SK-N-SH (cell line): ENCODE data around the gene ISYNA1. TPM values are rescaled to one million over a fixed set of nuclear protein-coding genes. Genes with fewer than 3 reads are reported as not detected.

Source experiments
- CTCF ChIA-PET: fragments of 300-600, 350-600 bp; formaldehyde crosslinking; extraction: SDS; loops from one replicate; lab custom pipeline; 2021; lab: Yijun Ruan, JAX
- POLR2A ChIA-PET: fragments of 350-600 bp; sonication (Branson Sonifier 250); formaldehyde crosslinking; extraction: SDS; loops from one replicate; lab custom pipeline; 2020; ENCODE audit warnings: antibody characterized with exemption, inconsistent platforms; lab: Yijun Ruan, JAX
- DNase-seq: peaks from one replicate; pipeline ENCODE4 v3.0.0; 2012
- H2AFZ ChIP-seq: fragments of 200-600 bp; sonication (generic); 2 replicates; pipeline ENCODE4 v1.8.1; 2016; ENCODE audit warnings: antibody characterized with exemption, mild to moderate bottlenecking, low read depth
- H3F3A ChIP-seq: fragments of 200-600 bp; sonication (generic); replicated peaks from 2 replicates; pipeline ENCODE3; 2016; ENCODE audit warnings: antibody characterized with exemption, mild to moderate bottlenecking; ENCODE audit not compliant: insufficient read depth
- H3K27ac ChIP-seq, 2 experiments: fragments of 200-500 bp in 1 of 2; fragments of 200-600 bp in 1 of 2; sonication (Bioruptor generic) in 1 of 2; sonication (generic), shearing (Covaris generic) in 1 of 2; 2 replicates each; pipeline versions ENCODE4 v1.5.1 to v1.6.1; 2014 to 2016; ENCODE audit warnings: low read depth in 2 of 2, inconsistent platforms in 1 of 2, low read length in 1 of 2, mild to moderate bottlenecking in 1 of 2, mixed read lengths in 1 of 2
- H3K27me3 ChIP-seq: fragments of 200-600 bp; sonication (generic), shearing (Covaris generic); 2 replicates; pipeline ENCODE4 v1.6.1; 2016; ENCODE audit warnings: mixed run types; ENCODE audit not compliant: insufficient read depth
- H3K36me3 ChIP-seq, 2 experiments: fragments of 200-500 bp in 1 of 2; fragments of 200-600 bp in 1 of 2; sonication (Bioruptor generic) in 1 of 2; sonication (generic) in 1 of 2; replicated peaks in 1 of 2; 2 replicates each; pipeline versions ENCODE3 to v1.5.1; 2014 to 2016; ENCODE audit warnings: low read length in 1 of 2, mild to moderate bottlenecking in 1 of 2; ENCODE audit not compliant: insufficient read depth in 2 of 2, control insufficient read depth in 1 of 2
- H3K4me1 ChIP-seq, 2 experiments: fragments of 200-500 bp in 1 of 2; fragments of 200-600 bp in 1 of 2; sonication (Bioruptor generic) in 1 of 2; sonication (generic), shearing (Covaris generic) in 1 of 2; 2 replicates each; pipeline versions ENCODE4 v1.5.1 to v1.6.1; 2014 to 2016; ENCODE audit warnings: low read depth in 1 of 2, low read length in 1 of 2, mixed run types in 1 of 2; ENCODE audit not compliant: insufficient read depth in 2 of 2, control insufficient read depth in 1 of 2
- H3K4me2 ChIP-seq: fragments of 200-600 bp; sonication (generic), shearing (Covaris generic); 2 replicates; pipeline ENCODE4 v1.6.1; 2017; ENCODE audit warnings: mixed run types
- H3K4me3 ChIP-seq, 2 experiments: fragments of 200-500 bp in 1 of 2; fragments of 200-600 bp in 1 of 2; sonication (Bioruptor generic) in 1 of 2; sonication (generic), shearing (Covaris generic) in 1 of 2; 2 replicates each; pipeline versions ENCODE4 v1.5.1 to v1.8.1; 2014 to 2016; ENCODE audit warnings: low read depth in 2 of 2, inconsistent platforms in 1 of 2, low read length in 1 of 2, mild to moderate bottlenecking in 1 of 2, mixed read lengths in 1 of 2, moderate library complexity in 1 of 2
- H3K79me2 ChIP-seq: fragments of 200-600 bp; sonication (generic); 2 replicates; pipeline ENCODE4 v1.8.1; 2017; ENCODE audit warnings: mild to moderate bottlenecking; ENCODE audit not compliant: insufficient read depth
- H3K9ac ChIP-seq: fragments of 200-600 bp; sonication (generic); 2 replicates; pipeline ENCODE4 v1.6.1; 2017; ENCODE audit warnings: mixed run types
- H3K9me2 ChIP-seq: fragments of 200-600 bp; sonication (generic); 2 replicates; pipeline ENCODE4 v1.6.1; 2017; ENCODE audit warnings: mixed run types
- H3K9me3 ChIP-seq: fragments of 200-600 bp; sonication (generic); 2 replicates; pipeline ENCODE4 v1.6.1; 2017; ENCODE audit warnings: mixed run types, mild to moderate bottlenecking, moderate library complexity
- H4K20me1 ChIP-seq: fragments of 200-600 bp; sonication (generic); 2 replicates; pipeline ENCODE4 v1.6.1; 2017; ENCODE audit warnings: mild to moderate bottlenecking, mixed run types; ENCODE audit not compliant: insufficient read depth
- CHD2 ChIP-seq: fragments of 150-350 bp; IDR thresholded peaks from 2 replicates; pipeline ENCODE4 v1.6.1; 2018; ENCODE audit warnings: low read length; ENCODE audit not compliant: partially characterized antibody
- ELF1 ChIP-seq: IDR thresholded peaks from 2 replicates; pipeline ENCODE4 v1.4.0; 2012
- FOXM1 ChIP-seq: IDR thresholded peaks from 2 replicates; pipeline ENCODE4 v1.4.0; 2012; ENCODE audit warnings: low read depth, mild to moderate bottlenecking
- GABPA ChIP-seq: IDR thresholded peaks from 2 replicates; pipeline ENCODE4 v1.4.0; 2012; ENCODE audit warnings: low read depth, mild to moderate bottlenecking
- GATA2 ChIP-seq: sonication (generic); formaldehyde crosslinking; IDR thresholded peaks from 2 replicates; pipeline ENCODE4 v1.5.0; 2020; ENCODE audit warnings: mild to moderate bottlenecking, missing genetic modification reagents
- RAD21 ChIP-seq: IDR thresholded peaks from 2 replicates; pipeline ENCODE4 v1.6.1; 2012; ENCODE audit warnings: mild to moderate bottlenecking, low read length
- RCOR1 ChIP-seq: fragments of 150-350 bp; IDR thresholded peaks from 2 replicates; pipeline ENCODE4 v1.6.1; 2017; ENCODE audit warnings: antibody characterized with exemption, low read length
- RFX5 ChIP-seq: IDR thresholded peaks from 2 replicates; pipeline ENCODE4 v1.6.1; 2012; ENCODE audit warnings: mild to moderate bottlenecking, improper control_type of control experiment, low read length
- RXRA ChIP-seq: IDR thresholded peaks from 2 replicates; pipeline ENCODE4 v1.4.0; 2012; ENCODE audit warnings: low read depth, mild to moderate bottlenecking, borderline replicate concordance
- SMC3 ChIP-seq: IDR thresholded peaks from 2 replicates; pipeline ENCODE4 v1.6.1; 2012; ENCODE audit warnings: low read depth, low read length, improper control_type of control experiment
- TAF1 ChIP-seq: IDR thresholded peaks from 2 replicates; pipeline ENCODE4 v1.6.1; 2012; ENCODE audit warnings: low read depth, mild to moderate bottlenecking, low read length, moderate library complexity, borderline replicate concordance
- USF1 ChIP-seq: IDR thresholded peaks from 2 replicates; pipeline ENCODE4 v1.4.0; 2012; ENCODE audit warnings: low read depth, borderline replicate concordance
- YY1 ChIP-seq: IDR thresholded peaks from 2 replicates; pipeline ENCODE4 v1.4.0; 2012; ENCODE audit warnings: low read depth, mild to moderate bottlenecking
- ZBTB33 ChIP-seq: IDR thresholded peaks from 2 replicates; pipeline ENCODE4 v1.4.0; 2012; ENCODE audit warnings: low read depth, borderline replicate concordance
- WGBS: methylation state at CpG from one replicate; pipeline ENCODE4 v1.1.6; 2017; ENCODE audit warnings: low lambda C conversion rate; 5-methylcytosine and 5-hydroxymethylcytosine counted together
- polyA plus RNA-seq, 3 experiments: library from polyadenylated mRNA; depleted of rRNA; stranded (reverse); fragments of >200 nt; gene quantifications; 2 replicates each; pipeline ENCODE4 v1.2.3, GENCODE V29; 2012
- TF ChIP-seq, protein P1 (sequence below): fragments of 150-350 bp; IDR thresholded peaks from 2 replicates; pipeline ENCODE4 v1.6.1; 2016; ENCODE audit warnings: mild to moderate bottlenecking, low read depth, low read length
- TF ChIP-seq, protein P2 (sequence below): IDR thresholded peaks from 2 replicates; pipeline ENCODE4 v1.6.1; 2012; ENCODE audit warnings: mild to moderate bottlenecking, low read depth, low read length, moderate library complexity

Gene ISYNA1
- polyA plus RNA-seq, 1 of the 3 experiments (the other 2 are of a cell fraction), result 48.0 TPM

DNA sequence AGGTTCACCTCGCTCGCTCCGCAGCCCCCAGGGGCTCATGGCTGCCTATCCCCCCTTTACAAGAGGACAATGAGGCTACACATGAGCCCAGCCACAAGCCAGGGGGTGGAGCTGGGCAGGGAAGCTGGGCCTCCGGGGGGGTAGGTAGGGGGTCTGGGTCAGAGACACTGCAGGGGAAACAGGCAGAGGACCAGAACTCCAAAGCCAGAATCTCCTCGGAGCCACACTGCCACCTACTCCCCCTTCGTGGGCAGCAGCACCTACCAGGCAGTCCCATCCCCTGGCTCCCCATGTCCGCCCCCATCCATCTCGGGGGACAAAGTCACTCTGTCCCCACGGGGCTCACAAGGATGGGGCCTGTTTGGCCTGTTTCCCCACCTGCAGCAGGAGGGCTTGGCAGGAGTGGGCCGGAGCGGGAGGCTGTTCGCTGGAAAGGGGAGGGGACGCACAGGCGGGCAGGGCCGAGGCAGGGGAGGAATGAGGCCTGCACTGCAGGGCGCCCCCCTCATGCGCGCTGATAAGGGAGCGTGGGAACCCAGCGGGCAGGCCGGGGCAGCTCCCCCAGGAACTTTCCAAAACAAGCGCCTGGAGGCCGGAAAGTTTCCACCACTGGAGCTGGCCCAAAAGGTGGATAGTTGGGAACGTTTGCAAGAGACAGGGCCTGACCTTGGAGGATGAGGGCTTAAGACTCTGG is 545 bp upstream of the ISYNA1 start:
- Histone ChIP-seq H3K36me3 (peaks cover 0 to 3% of the 10 kb centered on the region in 2 experiments), H3K4me1 (peaks cover 0 to 19% of the 10 kb centered on the region in 2 experiments; a peak in 2 of 4 replicates), H3F3A (peaks cover 22% of the 10 kb centered on the region), H3K9me2 (no peaks in the 10 kb centered on the region), H3K4me3 (peak overlapping the region in 1 of 2 experiments; percentile 62; a peak in 2 of 4 replicates), H2AFZ (no peak overlapping the region), H3K4me2 (peak overlapping the region; percentile 87; the same call in 1 of the 2 replicates), H3K27ac (peak overlapping the region in 1 of 2 experiments; percentile 82; a peak in 2 of 4 replicates), H4K20me1 (no peaks in the 10 kb centered on the region), H3K27me3 (no peaks in the 10 kb centered on the region), H3K79me2 (no peaks in the 10 kb centered on the region), H3K9me3 (no peaks in the 10 kb centered on the region), H3K9ac (no peak overlapping the region)
- 80% methylated on average over 15 of the region's 24 CpGs for WGBS
- POLR2A ChIA-PET, result interaction anchor here (0.5 kb wide), 1 partner anchor 13 kb away, joined by 3 read pairs; no protein-coding TSS in a partner anchor
- CTCF ChIA-PET, result interaction anchor here (0.6 to 3.9 kb wide), 7 partner anchors 10 to 582 kb away, joined by 3 to 30 read pairs (median 4); no protein-coding TSS in a partner anchor
- TF ChIP-seq RXRA, result no peak
- TF ChIP-seq, protein P1, sequence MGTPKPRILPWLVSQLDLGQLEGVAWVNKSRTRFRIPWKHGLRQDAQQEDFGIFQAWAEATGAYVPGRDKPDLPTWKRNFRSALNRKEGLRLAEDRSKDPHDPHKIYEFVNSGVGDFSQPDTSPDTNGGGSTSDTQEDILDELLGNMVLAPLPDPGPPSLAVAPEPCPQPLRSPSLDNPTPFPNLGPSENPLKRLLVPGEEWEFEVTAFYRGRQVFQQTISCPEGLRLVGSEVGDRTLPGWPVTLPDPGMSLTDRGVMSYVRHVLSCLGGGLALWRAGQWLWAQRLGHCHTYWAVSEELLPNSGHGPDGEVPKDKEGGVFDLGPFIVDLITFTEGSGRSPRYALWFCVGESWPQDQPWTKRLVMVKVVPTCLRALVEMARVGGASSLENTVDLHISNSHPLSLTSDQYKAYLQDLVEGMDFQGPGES, result no peak
- TF ChIP-seq CHD2, result no peak
- no peak for TF ChIP-seq RAD21
- no peak for TF ChIP-seq RCOR1
- TF ChIP-seq YY1, result no peak
- TF ChIP-seq, protein P2, sequence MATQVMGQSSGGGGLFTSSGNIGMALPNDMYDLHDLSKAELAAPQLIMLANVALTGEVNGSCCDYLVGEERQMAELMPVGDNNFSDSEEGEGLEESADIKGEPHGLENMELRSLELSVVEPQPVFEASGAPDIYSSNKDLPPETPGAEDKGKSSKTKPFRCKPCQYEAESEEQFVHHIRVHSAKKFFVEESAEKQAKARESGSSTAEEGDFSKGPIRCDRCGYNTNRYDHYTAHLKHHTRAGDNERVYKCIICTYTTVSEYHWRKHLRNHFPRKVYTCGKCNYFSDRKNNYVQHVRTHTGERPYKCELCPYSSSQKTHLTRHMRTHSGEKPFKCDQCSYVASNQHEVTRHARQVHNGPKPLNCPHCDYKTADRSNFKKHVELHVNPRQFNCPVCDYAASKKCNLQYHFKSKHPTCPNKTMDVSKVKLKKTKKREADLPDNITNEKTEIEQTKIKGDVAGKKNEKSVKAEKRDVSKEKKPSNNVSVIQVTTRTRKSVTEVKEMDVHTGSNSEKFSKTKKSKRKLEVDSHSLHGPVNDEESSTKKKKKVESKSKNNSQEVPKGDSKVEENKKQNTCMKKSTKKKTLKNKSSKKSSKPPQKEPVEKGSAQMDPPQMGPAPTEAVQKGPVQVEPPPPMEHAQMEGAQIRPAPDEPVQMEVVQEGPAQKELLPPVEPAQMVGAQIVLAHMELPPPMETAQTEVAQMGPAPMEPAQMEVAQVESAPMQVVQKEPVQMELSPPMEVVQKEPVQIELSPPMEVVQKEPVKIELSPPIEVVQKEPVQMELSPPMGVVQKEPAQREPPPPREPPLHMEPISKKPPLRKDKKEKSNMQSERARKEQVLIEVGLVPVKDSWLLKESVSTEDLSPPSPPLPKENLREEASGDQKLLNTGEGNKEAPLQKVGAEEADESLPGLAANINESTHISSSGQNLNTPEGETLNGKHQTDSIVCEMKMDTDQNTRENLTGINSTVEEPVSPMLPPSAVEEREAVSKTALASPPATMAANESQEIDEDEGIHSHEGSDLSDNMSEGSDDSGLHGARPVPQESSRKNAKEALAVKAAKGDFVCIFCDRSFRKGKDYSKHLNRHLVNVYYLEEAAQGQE, result no peak
- no peak for DNase-seq

DNA sequence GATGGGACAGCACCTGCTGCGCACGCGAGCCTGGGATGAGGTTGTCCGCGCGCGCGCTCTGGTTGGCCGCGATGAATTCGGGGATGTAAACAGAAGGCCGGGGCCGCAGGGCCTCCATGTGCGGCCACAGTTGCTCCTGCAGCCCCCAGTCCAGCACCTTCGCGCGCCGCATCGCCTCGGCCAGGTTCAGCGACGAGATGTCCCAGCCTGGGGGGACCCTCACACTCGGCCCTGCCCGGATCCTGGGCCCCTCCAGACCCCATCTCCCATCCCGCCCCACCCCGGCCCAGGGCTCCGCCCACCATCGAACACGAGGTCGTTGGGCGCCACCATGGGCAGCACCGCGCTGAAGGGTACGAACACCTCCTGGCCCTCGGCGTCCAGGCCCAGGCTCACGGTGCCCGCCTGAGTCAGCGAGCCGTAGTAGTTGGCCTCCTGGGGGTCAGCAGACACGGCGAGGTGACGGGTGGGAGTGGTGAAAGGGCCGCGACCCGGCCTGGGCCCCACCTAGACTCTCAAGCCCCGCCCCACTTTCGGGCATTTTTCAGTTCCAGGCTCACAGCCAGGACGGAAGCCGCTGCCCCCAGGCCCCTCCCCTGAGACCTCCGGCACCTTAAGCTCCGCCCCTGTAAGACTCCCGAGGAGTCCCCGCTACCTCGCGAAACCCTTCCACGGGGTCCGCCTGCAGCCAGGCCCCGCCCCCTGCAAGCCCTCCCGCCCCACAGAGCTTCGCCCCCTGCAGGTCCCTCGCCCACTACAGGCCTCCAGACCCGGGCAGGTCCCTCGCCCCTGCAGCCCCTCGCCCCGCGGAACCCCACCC is 1.1 kb downstream of the ISYNA1 start:
- H3K4me2 ChIP-seq, result peak overlapping the region; percentile 63; the same call in 1 of the 2 replicates
- no peaks in the 10 kb centered on the region for H3K27me3 ChIP-seq
- ChIA-PET CTCF (interaction anchor here (1.0 to 2.7 kb wide), 3 partner anchors 14 to 25 kb away, joined by 3 to 9 read pairs (median 8); partner anchors contain the start of gene SSBP4), POLR2A (interaction anchor here (0.9 kb wide), 1 partner anchor 20 kb away, joined by 3 read pairs; no protein-coding TSS in a partner anchor)
- H3K36me3 ChIP-seq, result peaks cover 0 to 6% of the 10 kb centered on the region in 2 experiments
- H2AFZ ChIP-seq, result no peak overlapping the region
- H3K9ac ChIP-seq, result no peak overlapping the region
- 72% methylated on average over 30 of the region's 67 CpGs for WGBS
- H3K4me3 ChIP-seq, result peak overlapping the region; percentile 49 to 65; a peak in 3 of 4 replicates
- H3K4me1 ChIP-seq, result peaks cover 0 to 31% of the 10 kb centered on the region in 2 experiments; a peak in 2 of 4 replicates
- no peaks in the 10 kb centered on the region for H3K79me2 ChIP-seq
- DNase-seq, result peak; percentile 95
- H4K20me1 ChIP-seq, result no peaks in the 10 kb centered on the region
- H3K27ac ChIP-seq, result peak overlapping the region in 1 of 2 experiments; percentile 60; a peak in 1 of 4 replicates
- peaks cover 17% of the 10 kb centered on the region for H3F3A ChIP-seq
- H3K9me2 ChIP-seq, result no peaks in the 10 kb centered on the region
- no peaks in the 10 kb centered on the region for H3K9me3 ChIP-seq
- TF ChIP-seq GATA2 (CRISPR knock-in tag) (no peak), USF1 (no peak), ELF1 (no peak), TAF1 (no peak), FOXM1 (no peak), RFX5 (no peak), RCOR1 (no peak), SMC3 (no peak), GABPA (no peak), ZBTB33 (no peak), RAD21 (no peak)
